ENCODE results near the gene SLC22A16. TPM values are rescaled to one million over a fixed set of nuclear protein-coding genes. Genes with fewer than 3 reads are reported as not detected.

Gene SLC22A16
- total and polyA plus RNA-seq, 4 donors: 0.08 to 22.5 TPM; not detected in 2

GRCh38 chr6:110495949-110496348 lies 19.5 kb upstream of the SLC22A16 start (continued):
- TF ChIP-seq, protein P1, sequence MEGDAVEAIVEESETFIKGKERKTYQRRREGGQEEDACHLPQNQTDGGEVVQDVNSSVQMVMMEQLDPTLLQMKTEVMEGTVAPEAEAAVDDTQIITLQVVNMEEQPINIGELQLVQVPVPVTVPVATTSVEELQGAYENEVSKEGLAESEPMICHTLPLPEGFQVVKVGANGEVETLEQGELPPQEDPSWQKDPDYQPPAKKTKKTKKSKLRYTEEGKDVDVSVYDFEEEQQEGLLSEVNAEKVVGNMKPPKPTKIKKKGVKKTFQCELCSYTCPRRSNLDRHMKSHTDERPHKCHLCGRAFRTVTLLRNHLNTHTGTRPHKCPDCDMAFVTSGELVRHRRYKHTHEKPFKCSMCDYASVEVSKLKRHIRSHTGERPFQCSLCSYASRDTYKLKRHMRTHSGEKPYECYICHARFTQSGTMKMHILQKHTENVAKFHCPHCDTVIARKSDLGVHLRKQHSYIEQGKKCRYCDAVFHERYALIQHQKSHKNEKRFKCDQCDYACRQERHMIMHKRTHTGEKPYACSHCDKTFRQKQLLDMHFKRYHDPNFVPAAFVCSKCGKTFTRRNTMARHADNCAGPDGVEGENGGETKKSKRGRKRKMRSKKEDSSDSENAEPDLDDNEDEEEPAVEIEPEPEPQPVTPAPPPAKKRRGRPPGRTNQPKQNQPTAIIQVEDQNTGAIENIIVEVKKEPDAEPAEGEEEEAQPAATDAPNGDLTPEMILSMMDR (IDR thresholded peaks at IDR 0.05; ENCODE audit: low read depth, low read length, missing input control): no peak
- no peak for TF ChIP-seq FOXA1 (IDR thresholded peaks at IDR 0.05)
- no peak for TF ChIP-seq GABPA (IDR thresholded peaks at IDR 0.05 in 1 of 2, conservative IDR thresholded peaks at IDR 0.05 in 1 of 2)
- TF ChIP-seq SP1 (IDR thresholded peaks at IDR 0.05): no peak

DNA sequence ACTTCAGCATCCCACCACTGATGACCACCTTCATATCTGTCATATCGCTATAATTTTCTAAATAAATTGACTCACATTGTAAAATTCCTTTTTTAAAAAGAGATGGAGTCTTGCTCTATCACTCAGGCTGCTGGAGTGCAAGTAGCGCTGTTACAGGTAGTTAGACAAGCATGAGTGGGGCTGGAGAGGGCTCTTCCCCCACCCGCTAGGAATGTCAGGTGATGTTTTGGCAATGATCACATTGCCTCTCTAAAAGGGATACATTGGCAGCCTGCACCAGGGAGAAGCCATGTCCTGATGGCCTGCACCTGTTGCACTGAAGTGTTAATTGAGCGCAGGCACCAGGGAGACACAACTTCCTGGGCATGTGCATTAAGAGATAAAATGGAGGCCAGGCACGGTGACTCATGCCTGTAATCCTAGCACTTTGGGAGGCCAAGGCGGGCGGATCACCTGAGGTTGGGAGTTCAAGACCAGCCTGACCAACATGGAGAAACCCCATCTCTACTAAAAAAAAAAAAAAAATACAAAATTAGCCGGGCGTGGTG lies 16.9 kb upstream of the SLC22A16 start:
- DNase-seq (ENCODE audit: low spot score): no peak
- H3K4me3 ChIP-seq (ENCODE audit: low read depth in 1 of 3, low read length in 3 of 3): no peak overlapping the region
- H3K9me3 ChIP-seq (ENCODE audit: control insufficient read depth in 4 of 4, low read length in 3 of 4): no peaks in the 10 kb centered on the region
- 87% methylated on average over 9 of the region's 9 CpGs for WGBS
- no peaks in the 10 kb centered on the region for H3K4me1 ChIP-seq (ENCODE audit: control insufficient read depth in 4 of 4, insufficient read depth in 4 of 4, low read length in 3 of 4)
- H3K36me3 ChIP-seq (ENCODE audit: control insufficient read depth in 4 of 4, insufficient read depth in 3 of 4, low read depth in 1 of 4, low read length in 3 of 4): no peaks in the 10 kb centered on the region
- TF ChIP-seq MAX (IDR thresholded peaks at IDR 0.05): no peak
- no peak for TF ChIP-seq NR2F2 (IDR thresholded peaks at IDR 0.05)
- no peak for TF ChIP-seq HNF4A (conservative IDR thresholded peaks at IDR 0.05)
- H3K9ac ChIP-seq (ENCODE audit: low read depth in 1 of 2, low read length in 2 of 2): no peak overlapping the region
- no peaks in the 10 kb centered on the region for H3K27me3 ChIP-seq (ENCODE audit: control insufficient read depth in 4 of 4, insufficient read depth in 4 of 4, low read length in 3 of 4)
- H3K27ac ChIP-seq (ENCODE audit: low read depth in 1 of 2, low read length in 2 of 2): no peak overlapping the region

GRCh38 chr6:110492584-110492983 lies 16.2 kb upstream of the SLC22A16 start:
- H3K9me3 ChIP-seq (ENCODE audit: control insufficient read depth in 4 of 4, low read length in 3 of 4): no peaks in the 10 kb centered on the region
- H3K27ac ChIP-seq (ENCODE audit: low read depth in 1 of 2, low read length in 2 of 2): no peak overlapping the region
- no peak for TF ChIP-seq ATF3 (IDR thresholded peaks at IDR 0.05)
- no peak for TF ChIP-seq FOXA1 (IDR thresholded peaks at IDR 0.05)
- TF ChIP-seq HNF4G (IDR thresholded peaks at IDR 0.05): no peak
- TF ChIP-seq RXRA (IDR thresholded peaks at IDR 0.05): no peak
- no peak for TF ChIP-seq ZBTB33 (IDR thresholded peaks at IDR 0.05)
- TF ChIP-seq TAF1 (conservative IDR thresholded peaks at IDR 0.05): no peak
- H3K27me3 ChIP-seq (ENCODE audit: control insufficient read depth in 4 of 4, insufficient read depth in 4 of 4, low read length in 3 of 4): no peaks in the 10 kb centered on the region
- H3K4me3 ChIP-seq (ENCODE audit: low read depth in 1 of 3, low read length in 3 of 3): no peak overlapping the region
- H3K9ac ChIP-seq (ENCODE audit: low read depth in 1 of 2, low read length in 2 of 2): no peak overlapping the region
- H3K36me3 ChIP-seq (ENCODE audit: control insufficient read depth in 4 of 4, insufficient read depth in 3 of 4, low read depth in 1 of 4, low read length in 3 of 4): no peaks in the 10 kb centered on the region
- no peaks in the 10 kb centered on the region for H3K4me1 ChIP-seq (ENCODE audit: control insufficient read depth in 4 of 4, insufficient read depth in 4 of 4, low read length in 3 of 4)
- no peak for DNase-seq (ENCODE audit: low spot score)
- 91% methylated on average over 7 of the region's 7 CpGs for WGBS
